GM19455 (cell line): ENCODE data around the gene COPE.

ENCODE experiments used
- ATAC-seq: cut with Tn5 transposase; IDR thresholded peaks from one replicate; pipeline ENCODE4 v1.9.1; 2021; ENCODE audit not compliant: unreplicated experiment

The COPE gene

GRCh38 chr19:18868380-18869022 is 50.7 kb downstream of the COPE start:
- ATAC-seq = no peak

- ATAC-seq = no peak
Measured at GRCh38 chr19:18867751-18868150, 51.4 kb downstream of the COPE start.

GRCh38 chr19:18867199-18867598 is 52.0 kb downstream of the COPE start:
- ATAC-seq = no peak

GRCh38 chr19:18866800-18867123 is 52.4 kb downstream of the COPE start:
- no peak for ATAC-seq

GRCh38 chr19:18865973-18866799 is 53.0 kb downstream of the COPE start:
- ATAC-seq = no peak

GRCh38 chr19:18865106-18865972 is 53.8 kb downstream of the COPE start:
- ATAC-seq = no peak

GRCh38 chr19:18863843-18864362 is 55.3 kb downstream of the COPE start:
- no peak for ATAC-seq

- no peak for ATAC-seq
Measured at GRCh38 chr19:18862976-18863842, 56.0 kb downstream of the COPE start.

- ATAC-seq = no peak
Measured at GRCh38 chr19:18861917-18862316, 57.3 kb downstream of the COPE start.

- ATAC-seq = no peak
Measured at GRCh38 chr19:18861235-18861634, 58.0 kb downstream of the COPE start.

- ATAC-seq = no peak
Measured at GRCh38 chr19:18860725-18861124, 58.5 kb downstream of the COPE start.

GRCh38 chr19:18860302-18860700 is 58.9 kb downstream of the COPE start:
- no peak for ATAC-seq

GRCh38 chr19:18859676-18860301 is 59.4 kb downstream of the COPE start:
- ATAC-seq = no peak

- no peak for ATAC-seq
Measured at GRCh38 chr19:18858906-18859646, 60.1 kb downstream of the COPE start.

GRCh38 chr19:18857223-18857622 is 62.0 kb downstream of the COPE start:
- ATAC-seq = no peak

- no peak for ATAC-seq
Measured at GRCh38 chr19:18856385-18857126, 62.6 kb downstream of the COPE start.

- no peak for ATAC-seq
Measured at GRCh38 chr19:18855647-18856384, 63.4 kb downstream of the COPE start.

- ATAC-seq = no peak
Measured at GRCh38 chr19:18854982-18855381, 64.2 kb downstream of the COPE start.
